Stomach (tissue), 9 donors: Measurements from ENCODE around the gene MAGEA8. TPM values are rescaled to one million over a fixed set of nuclear protein-coding genes. Genes with fewer than 3 reads are reported as not detected.

Source experiments
- DNase-seq, 2 donors: peaks; one replicate each; pipeline versions ENCODE4 v3.0.0 to v3.0.0-alpha.2; 2013 to 2019
- H3K27ac ChIP-seq, 5 donors: fragments of 200-600 bp in 4 of 5; sonication (generic) in 4 of 5; one replicate each; pipeline ENCODE4 v1.5.1; 2013 to 2019; ENCODE audit warnings: mild to moderate bottlenecking in 1 of 5, moderate library complexity in 1 of 5
- H3K27me3 ChIP-seq, 3 donors: fragments of 200-600 bp; sonication (generic); one replicate each; pipeline ENCODE4 v1.5.1; 2017 to 2019; ENCODE audit warnings: mixed run types in 1 of 3
- H3K36me3 ChIP-seq, 4 donors: fragments of 200-600 bp; sonication (generic); 1 replicate in 3 of 4; 2 replicates in 1 of 4; pipeline ENCODE4 v1.5.1; 2016 to 2019
- H3K4me1 ChIP-seq, 4 donors: fragments of 200-600 bp; sonication (generic); one replicate each; pipeline ENCODE4 v1.5.1; 2016 to 2019
- H3K4me3 ChIP-seq, 4 donors: fragments of 200-600 bp; sonication (generic) in 3 of 4; one replicate each; pipeline ENCODE4 v1.5.1; 2016 to 2019; ENCODE audit warnings: mild to moderate bottlenecking in 1 of 4
- H3K9me3 ChIP-seq, 4 donors: fragments of 200-600 bp; sonication (generic); one replicate each; pipeline ENCODE4 v1.5.1; 2016 to 2019
- EP300 ChIP-seq: sonication (generic); formaldehyde crosslinking; IDR thresholded peaks from one replicate; pipeline ENCODE4 v1.6.1; 2017; ENCODE audit warnings: antibody characterized with exemption
- POLR2A ChIP-seq, 4 donors: fragments of 450-650 bp; IDR thresholded peaks; one replicate each; pipeline ENCODE4 v1.6.1; 2016; ENCODE audit warnings: antibody characterized with exemption in 4 of 4, control low read depth in 2 of 4, mild to moderate bottlenecking in 1 of 4, moderate library complexity in 1 of 4
- POLR2AphosphoS5 ChIP-seq, 3 donors: sonication (generic); formaldehyde crosslinking; IDR thresholded peaks; one replicate each; pipeline ENCODE4 v1.6.1; 2016; ENCODE audit warnings: antibody characterized with exemption in 3 of 3
- WGBS, 5 donors: extraction: QIAGEN DNeasy Blood & Tissue Kit in 3 of 5; methylation state at CpG; one replicate each; pipeline versions ENCODE4 v1.1.5 to v1.1.7; 2013 to 2018; 5-methylcytosine and 5-hydroxymethylcytosine counted together
- intact Hi-C: fragments of 100-400 bp; cut with DNase I; formaldehyde crosslinking; loops from one replicate; pipeline ENCODE4 v1.15.1; 2023; ENCODE audit warnings: low total_unique reads
- polyA plus RNA-seq, 3 donors: library from polyadenylated mRNA; stranded (reverse); fragments of 200-250 nt; gene quantifications; one replicate each; pipeline ENCODE4 v1.2.3, GENCODE V29; 2013
- total RNA-seq, 5 donors: library from RNA; depleted of rRNA; stranded (reverse); fragments of >200 nt; gene quantifications; one replicate each; pipeline versions ENCODE4 v1.1.0 to v1.2.3, GENCODE V29; 2014 to 2016
- TF ChIP-seq, protein P1 (sequence below), 7 experiments: fragments of 450-650 bp in 4 of 7; fragments of 200-600 bp in 3 of 7; sonication (generic) in 3 of 7; IDR thresholded peaks; one replicate each; pipeline ENCODE4 v1.5.1; 2016 to 2019; ENCODE audit warnings: antibody characterized with exemption in 7 of 7, control low read depth in 2 of 7, mild to moderate bottlenecking in 1 of 7
- donor health status: healthy with polysubstance abuse.
- donor health status: Bipolar disorder and iron deficiency.
- donor health status: healthy.

Gene MAGEA8
- total and polyA plus RNA-seq, 8 donors, result not detected

DNA sequence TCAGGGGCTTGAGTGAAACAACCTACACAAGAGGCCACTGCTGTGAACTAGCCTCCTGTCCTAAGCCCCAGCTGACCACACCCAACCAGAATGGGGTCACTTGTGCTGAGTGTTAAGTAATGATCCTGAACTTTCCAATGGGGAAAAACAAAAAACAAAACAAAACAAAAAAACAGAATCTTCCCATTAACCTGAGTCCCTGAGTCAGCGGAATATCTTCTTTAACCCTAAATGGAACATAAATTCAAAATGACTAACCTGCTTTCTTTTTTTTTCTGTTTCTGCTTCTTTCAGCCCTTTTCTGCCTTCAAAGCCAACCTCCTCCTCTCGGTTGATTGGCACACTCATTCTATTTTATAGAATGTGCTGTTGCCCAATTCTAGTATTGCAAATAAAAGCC is 31.2 kb upstream of the MAGEA8 start:
- H3K36me3 ChIP-seq, result no peaks in the 10 kb centered on the region
- no peaks in the 10 kb centered on the region for H3K4me1 ChIP-seq
- no peak overlapping the region for H3K4me3 ChIP-seq
- TF ChIP-seq POLR2AphosphoS5 (IDR thresholded peaks at IDR 0.05), result no peak
- no peak for TF ChIP-seq EP300
- TF ChIP-seq, protein P1, sequence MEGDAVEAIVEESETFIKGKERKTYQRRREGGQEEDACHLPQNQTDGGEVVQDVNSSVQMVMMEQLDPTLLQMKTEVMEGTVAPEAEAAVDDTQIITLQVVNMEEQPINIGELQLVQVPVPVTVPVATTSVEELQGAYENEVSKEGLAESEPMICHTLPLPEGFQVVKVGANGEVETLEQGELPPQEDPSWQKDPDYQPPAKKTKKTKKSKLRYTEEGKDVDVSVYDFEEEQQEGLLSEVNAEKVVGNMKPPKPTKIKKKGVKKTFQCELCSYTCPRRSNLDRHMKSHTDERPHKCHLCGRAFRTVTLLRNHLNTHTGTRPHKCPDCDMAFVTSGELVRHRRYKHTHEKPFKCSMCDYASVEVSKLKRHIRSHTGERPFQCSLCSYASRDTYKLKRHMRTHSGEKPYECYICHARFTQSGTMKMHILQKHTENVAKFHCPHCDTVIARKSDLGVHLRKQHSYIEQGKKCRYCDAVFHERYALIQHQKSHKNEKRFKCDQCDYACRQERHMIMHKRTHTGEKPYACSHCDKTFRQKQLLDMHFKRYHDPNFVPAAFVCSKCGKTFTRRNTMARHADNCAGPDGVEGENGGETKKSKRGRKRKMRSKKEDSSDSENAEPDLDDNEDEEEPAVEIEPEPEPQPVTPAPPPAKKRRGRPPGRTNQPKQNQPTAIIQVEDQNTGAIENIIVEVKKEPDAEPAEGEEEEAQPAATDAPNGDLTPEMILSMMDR (IDR thresholded peaks at IDR 0.05), result no peak
- no peak for TF ChIP-seq POLR2A (IDR thresholded peaks at IDR 0.05)
- H3K27ac ChIP-seq, result no peak overlapping the region
- DNase-seq, result no peak
- no peaks in the 10 kb centered on the region for H3K27me3 ChIP-seq
- 70 to 83% (median 77%) methylated on average over 2 of the region's 2 CpGs for WGBS, 5 donors
- H3K9me3 ChIP-seq, result peaks cover 0 to 7% (median 0%) of the 10 kb centered on the region in 4 donors
- intact Hi-C loops, result no loop called here

DNA sequence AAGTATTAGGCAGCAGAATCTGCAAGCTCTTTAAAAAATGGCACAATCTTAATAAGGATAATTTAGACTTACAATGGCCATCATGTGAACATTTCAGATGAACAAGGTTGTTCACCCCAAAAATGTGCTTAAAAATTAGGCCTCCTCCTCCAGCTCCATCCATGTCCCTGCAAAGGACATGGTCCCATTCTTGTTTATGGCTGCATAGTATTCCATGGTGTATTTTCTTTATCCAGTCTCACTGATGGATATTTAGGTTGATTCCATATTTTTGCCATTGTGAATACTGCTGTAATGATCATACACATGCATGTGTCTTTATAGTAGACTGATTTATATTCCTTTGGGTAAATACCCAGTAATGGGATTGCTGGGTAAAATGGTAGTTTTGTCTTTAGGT is 29.1 kb upstream of the MAGEA8 start:
- H3K36me3 ChIP-seq, result no peaks in the 10 kb centered on the region
- H3K27ac ChIP-seq, result no peak overlapping the region
- TF ChIP-seq, protein P1 (IDR thresholded peaks at IDR 0.05), result no peak
- TF ChIP-seq POLR2A (IDR thresholded peaks at IDR 0.05) (no peak), EP300 (no peak), POLR2AphosphoS5 (IDR thresholded peaks at IDR 0.05) (no peak)
- no peaks in the 10 kb centered on the region for H3K27me3 ChIP-seq
- H3K4me3 ChIP-seq, result no peak overlapping the region
- intact Hi-C loops, result no loop called here
- no peaks in the 10 kb centered on the region for H3K4me1 ChIP-seq
- peaks cover 0 to 7% (median 0%) of the 10 kb centered on the region in 4 donors for H3K9me3 ChIP-seq
- no peak for DNase-seq

DNA sequence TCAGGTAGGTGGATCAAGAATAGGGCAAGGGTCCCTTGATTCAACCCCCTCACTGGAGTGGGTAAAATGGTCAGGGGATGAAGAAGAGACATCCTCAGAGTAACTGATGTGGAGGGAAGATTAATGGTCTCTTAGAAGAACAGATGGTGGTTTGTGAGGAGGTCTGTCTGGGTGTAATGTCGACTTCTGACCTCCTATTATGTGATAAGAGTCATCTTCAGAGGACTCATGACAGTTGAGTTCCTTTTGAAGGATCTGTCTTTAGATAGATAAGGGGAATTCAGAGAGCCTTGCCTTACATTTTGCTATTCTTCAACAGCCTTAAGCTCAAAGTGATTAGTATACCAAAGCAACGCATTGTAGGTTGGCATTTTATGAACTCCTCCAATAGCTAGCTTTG is 27.1 kb upstream of the MAGEA8 start:
- DNase-seq, result no peak
- Histone ChIP-seq H3K36me3 (no peaks in the 10 kb centered on the region), H3K27me3 (no peaks in the 10 kb centered on the region), H3K4me1 (no peaks in the 10 kb centered on the region), H3K27ac (no peak overlapping the region), H3K9me3 (peaks cover 0 to 7% (median 0%) of the 10 kb centered on the region in 4 donors), H3K4me3 (no peak overlapping the region)
- 34 to 57% (median 47%) methylated on average over 2 of the region's 2 CpGs for WGBS, 5 donors
- intact Hi-C loops, result no loop called here
- TF ChIP-seq EP300 (no peak), POLR2A (IDR thresholded peaks at IDR 0.05) (no peak), POLR2AphosphoS5 (IDR thresholded peaks at IDR 0.05) (no peak)
- TF ChIP-seq, protein P1 (IDR thresholded peaks at IDR 0.05), result no peak

DNA sequence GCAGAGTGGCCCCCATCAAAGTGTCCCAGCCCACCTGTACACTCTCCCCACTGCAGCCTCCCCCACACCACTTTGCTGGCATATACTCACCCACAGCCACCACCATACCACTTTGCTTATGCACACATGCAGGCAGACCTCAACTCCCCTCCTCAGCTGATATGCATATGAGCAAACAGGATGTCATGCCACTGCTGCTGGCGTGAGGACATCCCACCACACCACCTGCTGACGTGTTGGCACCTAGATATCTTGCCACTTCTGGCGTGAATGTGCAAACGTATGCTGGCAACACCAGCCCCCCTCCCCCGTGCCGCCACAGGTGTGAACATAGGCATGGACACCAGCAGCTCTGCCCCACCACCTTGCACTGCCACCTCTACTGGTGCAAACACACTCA is 22.4 kb upstream of the MAGEA8 start:
- H3K4me1 ChIP-seq, result no peaks in the 10 kb centered on the region
- H3K4me3 ChIP-seq, result no peak overlapping the region
- H3K9me3 ChIP-seq, result peaks cover 0 to 14% (median 4%) of the 10 kb centered on the region in 4 donors
- DNase-seq, result no peak
- H3K27ac ChIP-seq, result no peak overlapping the region
- H3K36me3 ChIP-seq, result no peaks in the 10 kb centered on the region
- intact Hi-C loops, result no loop called here
- TF ChIP-seq POLR2AphosphoS5 (IDR thresholded peaks at IDR 0.05) (no peak), EP300 (no peak), POLR2A (IDR thresholded peaks at IDR 0.05) (no peak)
- TF ChIP-seq, protein P1 (IDR thresholded peaks at IDR 0.05), result no peak
- 77 to 88% (median 84%) methylated on average over 5 to 6 of the region's 6 CpGs for WGBS, 5 donors
- H3K27me3 ChIP-seq, result no peaks in the 10 kb centered on the region
